ENCODE measurements around the gene ADARB2. TPM values are rescaled to one million over a fixed set of nuclear protein-coding genes. Genes with fewer than 3 reads are reported as not detected.

The ADARB2 gene
- total RNA-seq, 6 experiments from 2014 or later, result not detected

DNA sequence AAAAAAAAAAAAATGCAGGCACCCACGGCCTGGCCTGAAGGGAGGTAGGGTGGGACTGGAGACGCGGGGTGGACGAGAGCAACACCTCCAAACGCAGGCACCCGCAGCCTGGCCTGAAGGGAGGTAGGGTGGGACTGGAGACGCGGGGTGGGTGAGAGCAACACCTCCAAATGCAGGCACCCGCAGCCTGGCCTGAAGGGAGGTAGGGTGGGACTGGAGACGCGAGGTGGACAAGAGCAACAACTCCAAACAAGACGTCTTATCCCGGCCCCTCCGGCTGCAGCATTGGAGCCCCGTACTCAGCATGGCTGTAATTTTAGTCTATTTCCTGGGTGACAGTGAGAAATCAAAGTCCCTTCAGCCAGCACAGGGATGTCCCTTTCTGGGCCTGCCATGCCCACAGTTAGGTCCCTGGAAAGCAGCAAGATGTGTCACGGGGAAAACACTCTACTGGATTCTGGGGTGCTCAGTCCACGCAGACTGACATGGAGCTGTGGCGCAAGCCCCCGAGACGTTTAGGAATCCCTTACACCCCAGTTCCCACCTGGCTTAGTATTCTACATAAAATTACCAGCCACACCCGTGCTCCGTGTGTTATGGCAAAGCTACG is 561.3 kb downstream of the ADARB2 start:
- DNase-seq, result no peak
- H3K36me3 Mint-ChIP-seq (ENCODE audit: low read depth), result no peaks in the 10 kb centered on the region
- TF ChIP-seq, protein P1, sequence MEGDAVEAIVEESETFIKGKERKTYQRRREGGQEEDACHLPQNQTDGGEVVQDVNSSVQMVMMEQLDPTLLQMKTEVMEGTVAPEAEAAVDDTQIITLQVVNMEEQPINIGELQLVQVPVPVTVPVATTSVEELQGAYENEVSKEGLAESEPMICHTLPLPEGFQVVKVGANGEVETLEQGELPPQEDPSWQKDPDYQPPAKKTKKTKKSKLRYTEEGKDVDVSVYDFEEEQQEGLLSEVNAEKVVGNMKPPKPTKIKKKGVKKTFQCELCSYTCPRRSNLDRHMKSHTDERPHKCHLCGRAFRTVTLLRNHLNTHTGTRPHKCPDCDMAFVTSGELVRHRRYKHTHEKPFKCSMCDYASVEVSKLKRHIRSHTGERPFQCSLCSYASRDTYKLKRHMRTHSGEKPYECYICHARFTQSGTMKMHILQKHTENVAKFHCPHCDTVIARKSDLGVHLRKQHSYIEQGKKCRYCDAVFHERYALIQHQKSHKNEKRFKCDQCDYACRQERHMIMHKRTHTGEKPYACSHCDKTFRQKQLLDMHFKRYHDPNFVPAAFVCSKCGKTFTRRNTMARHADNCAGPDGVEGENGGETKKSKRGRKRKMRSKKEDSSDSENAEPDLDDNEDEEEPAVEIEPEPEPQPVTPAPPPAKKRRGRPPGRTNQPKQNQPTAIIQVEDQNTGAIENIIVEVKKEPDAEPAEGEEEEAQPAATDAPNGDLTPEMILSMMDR (IDR thresholded peaks at IDR 0.05), result no peak
- no peak overlapping the region for H3K4me3 Mint-ChIP-seq
- H3K9me3 Mint-ChIP-seq, result peaks cover 7% of the 10 kb centered on the region; the same call in 1 of the 2 replicates
- peaks cover 8% of the 10 kb centered on the region; the same call in 1 of the 2 replicates for H3K4me1 Mint-ChIP-seq (ENCODE audit: low read depth)
- no peak overlapping the region for H3K27ac Mint-ChIP-seq
- peaks cover 21% of the 10 kb centered on the region for H3K27me3 Mint-ChIP-seq (ENCODE audit: insufficient read depth)

GRCh38 chr10:1174022-1174421 is 563.3 kb downstream of the ADARB2 start:
- Mint-ChIP-seq H3K27ac (no peak overlapping the region), H3K36me3 (ENCODE audit: low read depth) (no peaks in the 10 kb centered on the region), H3K9me3 (no peaks in the 10 kb centered on the region; the same call in 1 of the 2 replicates), H3K27me3 (ENCODE audit: insufficient read depth) (peaks cover 17% of the 10 kb centered on the region), H3K4me1 (ENCODE audit: low read depth) (peaks cover 8% of the 10 kb centered on the region; the same call in 1 of the 2 replicates), H3K4me3 (no peak overlapping the region)
- TF ChIP-seq, protein P1 (IDR thresholded peaks at IDR 0.05), result no peak
- DNase-seq, result no peak

DNA sequence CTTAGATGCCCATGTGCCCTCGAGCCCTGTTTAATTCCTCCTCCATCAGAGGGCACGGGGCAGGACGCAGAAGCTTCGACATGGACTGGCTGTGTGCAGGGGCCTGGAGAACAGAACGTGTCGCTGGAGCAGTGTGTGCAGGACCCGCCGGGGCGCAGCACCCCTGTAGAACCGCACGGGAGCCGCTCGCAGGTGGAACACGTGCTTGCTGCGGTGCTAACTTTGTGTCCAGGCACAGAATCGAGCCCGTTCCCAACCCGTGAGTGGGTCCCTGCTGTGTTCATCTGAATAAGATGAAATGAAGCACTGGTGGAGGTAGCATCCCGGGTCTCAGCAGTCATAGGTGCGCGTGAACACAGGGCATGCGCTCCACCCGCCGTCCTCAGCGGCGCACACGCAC is 564.2 kb downstream of the ADARB2 start:
- Mint-ChIP-seq H3K27me3 (ENCODE audit: insufficient read depth) (peaks cover 17% of the 10 kb centered on the region), H3K36me3 (ENCODE audit: low read depth) (no peaks in the 10 kb centered on the region), H3K9me3 (no peaks in the 10 kb centered on the region; the same call in 1 of the 2 replicates), H3K4me3 (no peak overlapping the region), H3K27ac (no peak overlapping the region), H3K4me1 (ENCODE audit: low read depth) (peaks cover 8% of the 10 kb centered on the region; the same call in 1 of the 2 replicates)
- DNase-seq, result no peak
- TF ChIP-seq, protein P1 (IDR thresholded peaks at IDR 0.05), result no peak

- TF ChIP-seq, protein P1 (IDR thresholded peaks at IDR 0.05), result no peak
- peaks cover 8% of the 10 kb centered on the region; the same call in 1 of the 2 replicates for H3K4me1 Mint-ChIP-seq (ENCODE audit: low read depth)
- H3K9me3 Mint-ChIP-seq, result no peaks in the 10 kb centered on the region
- H3K27ac Mint-ChIP-seq, result no peak overlapping the region
- H3K4me3 Mint-ChIP-seq, result no peak overlapping the region
- DNase-seq, result peak; percentile 25
- peaks cover 16% of the 10 kb centered on the region for H3K27me3 Mint-ChIP-seq (ENCODE audit: insufficient read depth)
- no peaks in the 10 kb centered on the region for H3K36me3 Mint-ChIP-seq (ENCODE audit: low read depth)
Measured at GRCh38 chr10:1172256-1172984, 564.9 kb downstream of the ADARB2 start.

GRCh38 chr10:1171586-1171985 is 565.7 kb downstream of the ADARB2 start:
- Mint-ChIP-seq H3K27me3 (ENCODE audit: insufficient read depth) (peaks cover 17% of the 10 kb centered on the region), H3K27ac (no peak overlapping the region), H3K4me3 (no peak overlapping the region), H3K4me1 (ENCODE audit: low read depth) (peaks cover 8% of the 10 kb centered on the region; the same call in 1 of the 2 replicates), H3K36me3 (ENCODE audit: low read depth) (no peaks in the 10 kb centered on the region), H3K9me3 (no peaks in the 10 kb centered on the region)
- no peak for DNase-seq
- TF ChIP-seq, protein P1 (IDR thresholded peaks at IDR 0.05), result no peak

Data from HFFc6 (cell line).